ENCODE data around the gene DGKK. TPM values are rescaled to one million over a fixed set of nuclear protein-coding genes. Genes with fewer than 3 reads are reported as not detected.

DGKK gene
- total RNA-seq, 1 experiment from 2014 or later = 1.6 TPM

- Histone ChIP-seq H2BK120ac (ENCODE audit: low read depth, low read length, poor library complexity, severe bottlenecking) (no peak overlapping the region), H3K27ac (ENCODE audit: insufficient read length, low read depth, low read length) (no peak overlapping the region), H4K5ac (ENCODE audit: insufficient read length, low read depth, low read length) (no peak overlapping the region), H2BK15ac (ENCODE audit: low read depth, low read length) (no peak overlapping the region), H3K27me3 (ENCODE audit: insufficient read depth, low read length) (no peaks in the 10 kb centered on the region), H2BK20ac (ENCODE audit: low read depth, low read length, poor library complexity, severe bottlenecking) (no peak overlapping the region), H3K23me2 (ENCODE audit: insufficient read length, low read depth, low read length, poor library complexity, severe bottlenecking) (no peaks in the 10 kb centered on the region), H3K79me1 (ENCODE audit: insufficient read depth, low read depth, low read length, poor library complexity, severe bottlenecking) (no peaks in the 10 kb centered on the region), H2BK12ac (ENCODE audit: insufficient read length, low read depth, low read length) (no peak overlapping the region), H3T11ph (ENCODE audit: low read length) (no peak overlapping the region), H4K8ac (replicated peaks; ENCODE audit: insufficient read length, low read depth, low read length) (no peak overlapping the region), H4K20me1 (ENCODE audit: control insufficient read depth, insufficient read depth, insufficient read length) (no peaks in the 10 kb centered on the region), H4K91ac (ENCODE audit: insufficient read length, low read depth, low read length) (no peak overlapping the region), H3K56ac (ENCODE audit: insufficient read length, low read depth, low read length) (no peak overlapping the region), H3K18ac (ENCODE audit: insufficient read length, low read depth, low read length) (no peak overlapping the region), H3K14ac (ENCODE audit: insufficient read depth, low read length) (no peak overlapping the region), H2AK5ac (ENCODE audit: insufficient read length, low read length) (no peak overlapping the region), H2BK5ac (ENCODE audit: insufficient read length, low read length) (no peak overlapping the region), H3K4me1 (ENCODE audit: insufficient read depth, low read length) (no peaks in the 10 kb centered on the region; the same call in 1 of the 2 replicates), H3K4me2 (ENCODE audit: insufficient read depth, insufficient read length, low read length) (no peak overlapping the region), H3K79me2 (ENCODE audit: insufficient read depth, low read length) (no peaks in the 10 kb centered on the region), H3K4ac (ENCODE audit: low read depth, low read length) (no peak overlapping the region), H2AFZ (ENCODE audit: low read length) (no peak overlapping the region), H3K9ac (ENCODE audit: extremely low read depth, insufficient read length, low read length) (no peak overlapping the region), H3K23ac (ENCODE audit: insufficient read length, low read depth, low read length) (no peak overlapping the region), H3K9me3 (ENCODE audit: control insufficient read depth, low read depth, low read length) (no peaks in the 10 kb centered on the region)
- Mint-ChIP-seq H3K27me3 (ENCODE audit: low read depth) (no peaks in the 10 kb centered on the region; the same call in 1 of the 2 replicates), H3K4me3 (no peak overlapping the region), H3K4me1 (peaks cover 2 to 3% of the 10 kb centered on the region in 2 experiments; a peak in 2 of 4 replicates), H3K9me3 (peaks cover 43 to 54% of the 10 kb centered on the region in 2 experiments), H3K27ac (no peak overlapping the region), H3K36me3 (ENCODE audit: insufficient read depth in 1 of 3, low read depth in 3 of 3) (no peaks in the 10 kb centered on the region; a peak in 1 of 7 replicates)
- DNase-seq = no peak
- WGBS (ENCODE audit: extremely low coverage, insufficient read length, low lambda C conversion rate) = no CpG with 5 or more reads among the region's 2 CpGs
- no peak for TF ChIP-seq CTCF (conservative IDR thresholded peaks at IDR 0.05)
Measured at GRCh38 chrX:50492720-50493119, 22.1 kb upstream of the DGKK start.
